Transverse colon (tissue), 3 donors: Measurements from ENCODE around the gene ROCK2.

Source experiments
- EP300 ChIP-seq: sonication (generic); formaldehyde crosslinking; IDR thresholded peaks from one replicate; pipeline ENCODE4 v1.6.1; 2017; ENCODE audit warnings: antibody characterized with exemption, low read depth
- TF ChIP-seq, protein P1 (sequence below), 5 experiments: fragments of 200-600 bp in 3 of 5; fragments of 450-650 bp in 2 of 5; sonication (generic) in 3 of 5; IDR thresholded peaks; 1 replicate in 2 of 5; 2 replicates in 3 of 5; pipeline ENCODE4 v1.5.1; 2016 to 2017; ENCODE audit warnings: antibody characterized with exemption in 5 of 5, inconsistent platforms in 3 of 5, mild to moderate bottlenecking in 2 of 5, moderate library complexity in 1 of 5

DNA sequence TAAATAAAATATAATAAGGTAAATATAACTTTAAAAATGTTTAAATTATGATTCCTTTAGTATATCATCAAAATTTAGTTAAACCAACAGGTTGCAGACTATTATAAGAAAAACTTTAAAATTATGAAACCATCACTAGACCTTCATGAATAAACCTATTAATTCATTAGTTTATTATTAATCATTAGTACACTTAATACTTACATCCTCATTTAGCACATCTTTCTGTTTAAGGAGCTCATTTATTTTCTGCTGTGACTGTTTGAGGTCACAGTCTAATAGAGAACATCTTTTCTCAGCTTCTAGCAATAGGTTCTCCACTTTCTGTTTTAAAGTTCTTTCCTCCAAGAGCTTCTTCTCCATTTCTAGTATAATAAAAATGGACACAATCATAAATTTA is 136.4 kb downstream of the ROCK2 start:
- TF ChIP-seq, protein P1, sequence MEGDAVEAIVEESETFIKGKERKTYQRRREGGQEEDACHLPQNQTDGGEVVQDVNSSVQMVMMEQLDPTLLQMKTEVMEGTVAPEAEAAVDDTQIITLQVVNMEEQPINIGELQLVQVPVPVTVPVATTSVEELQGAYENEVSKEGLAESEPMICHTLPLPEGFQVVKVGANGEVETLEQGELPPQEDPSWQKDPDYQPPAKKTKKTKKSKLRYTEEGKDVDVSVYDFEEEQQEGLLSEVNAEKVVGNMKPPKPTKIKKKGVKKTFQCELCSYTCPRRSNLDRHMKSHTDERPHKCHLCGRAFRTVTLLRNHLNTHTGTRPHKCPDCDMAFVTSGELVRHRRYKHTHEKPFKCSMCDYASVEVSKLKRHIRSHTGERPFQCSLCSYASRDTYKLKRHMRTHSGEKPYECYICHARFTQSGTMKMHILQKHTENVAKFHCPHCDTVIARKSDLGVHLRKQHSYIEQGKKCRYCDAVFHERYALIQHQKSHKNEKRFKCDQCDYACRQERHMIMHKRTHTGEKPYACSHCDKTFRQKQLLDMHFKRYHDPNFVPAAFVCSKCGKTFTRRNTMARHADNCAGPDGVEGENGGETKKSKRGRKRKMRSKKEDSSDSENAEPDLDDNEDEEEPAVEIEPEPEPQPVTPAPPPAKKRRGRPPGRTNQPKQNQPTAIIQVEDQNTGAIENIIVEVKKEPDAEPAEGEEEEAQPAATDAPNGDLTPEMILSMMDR (IDR thresholded peaks at IDR 0.05), result no peak
- TF ChIP-seq EP300, result no peak
